Measurements from ENCODE around the gene NKG7.

NKG7 gene

GRCh38 chr19:51357952-51358351, 14.5 kb downstream of the NKG7 start:
- no peak for DNase-seq

- DNase-seq = no peak
Measured at GRCh38 chr19:51356159-51356801, 16.2 kb downstream of the NKG7 start.

GRCh38 chr19:51354742-51355148, 17.7 kb downstream of the NKG7 start:
- DNase-seq = no peak

GRCh38 chr19:51354103-51354741, 18.2 kb downstream of the NKG7 start:
- DNase-seq = no peak

GRCh38 chr19:51352783-51353360, 19.6 kb downstream of the NKG7 start:
- no peak for DNase-seq

GRCh38 chr19:51351266-51351990, 21.0 kb downstream of the NKG7 start:
- no peak for DNase-seq

GRCh38 chr19:51347209-51347928, 25.1 kb downstream of the NKG7 start:
- no peak for DNase-seq

GRCh38 chr19:51346742-51347141, 25.7 kb downstream of the NKG7 start:
- no peak for DNase-seq

GRCh38 chr19:51345076-51345620, 27.3 kb downstream of the NKG7 start:
- no peak for DNase-seq

- no peak for DNase-seq
Measured at GRCh38 chr19:51342631-51343569, 29.6 kb downstream of the NKG7 start.

GRCh38 chr19:51341976-51342580, 30.4 kb downstream of the NKG7 start, which contains the start of gene VSIG10L:
Gene VSIG10L, minus strand, starts transcription at chr19:51342139. Its CDS starts 15 bp downstream, at chr19:51342124.
- no peak for DNase-seq

- DNase-seq = no peak
Measured at GRCh38 chr19:51341066-51341465, 31.4 kb downstream of the NKG7 start.

GRCh38 chr19:51339687-51340656, 32.5 kb downstream of the NKG7 start:
- DNase-seq = peak; percentile 88

- no peak for DNase-seq
Measured at GRCh38 chr19:51339313-51339686, 33.2 kb downstream of the NKG7 start.

GRCh38 chr19:51338563-51339312, 33.7 kb downstream of the NKG7 start:
- peak; percentile 77 for DNase-seq

GRCh38 chr19:51337861-51338562, 34.4 kb downstream of the NKG7 start:
- no peak for DNase-seq

- DNase-seq = no peak
Measured at GRCh38 chr19:51337141-51337860, 35.2 kb downstream of the NKG7 start.
